Measurements from ENCODE around the gene PDCD1LG2. TPM values are rescaled to one million over a fixed set of nuclear protein-coding genes. Genes with fewer than 3 reads are reported as not detected.

The PDCD1LG2 gene
- total RNA-seq, 1 experiment from 2014 or later = not detected

DNA sequence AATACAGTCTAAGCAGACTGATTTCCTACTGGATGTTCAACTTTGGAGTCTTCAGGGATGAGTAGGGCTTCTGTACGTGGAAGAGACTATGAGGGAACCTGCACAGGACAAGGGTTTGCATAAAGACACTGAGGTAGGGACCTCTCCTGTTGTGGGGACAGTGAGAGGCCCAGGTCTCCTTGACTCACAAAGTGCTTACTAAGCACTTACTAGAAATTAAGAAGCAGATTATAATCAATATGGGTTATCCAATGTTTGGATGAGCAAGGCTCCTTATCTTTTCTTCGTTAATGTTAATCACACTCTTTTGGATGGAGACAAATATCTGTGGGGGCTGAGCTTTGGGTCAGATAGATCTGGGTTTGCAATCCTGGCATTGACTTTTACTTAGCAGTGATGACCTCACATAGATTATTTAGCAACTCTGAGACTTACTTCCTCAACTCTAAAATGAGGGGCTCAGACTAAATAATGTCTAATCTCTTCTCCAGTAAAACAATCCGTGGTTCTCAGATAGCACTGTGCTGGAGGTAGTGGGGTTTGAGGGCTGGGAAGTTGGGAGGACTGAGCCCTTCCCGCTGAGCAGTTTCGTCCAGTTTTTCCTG, 45.9 kb downstream of the PDCD1LG2 start:
- DNase-seq (ENCODE audit: low read depth, low spot score) (no peak), ATAC-seq (no peak)
- POLR2A ChIA-PET = no interaction called here
- TF ChIP-seq, protein P1, sequence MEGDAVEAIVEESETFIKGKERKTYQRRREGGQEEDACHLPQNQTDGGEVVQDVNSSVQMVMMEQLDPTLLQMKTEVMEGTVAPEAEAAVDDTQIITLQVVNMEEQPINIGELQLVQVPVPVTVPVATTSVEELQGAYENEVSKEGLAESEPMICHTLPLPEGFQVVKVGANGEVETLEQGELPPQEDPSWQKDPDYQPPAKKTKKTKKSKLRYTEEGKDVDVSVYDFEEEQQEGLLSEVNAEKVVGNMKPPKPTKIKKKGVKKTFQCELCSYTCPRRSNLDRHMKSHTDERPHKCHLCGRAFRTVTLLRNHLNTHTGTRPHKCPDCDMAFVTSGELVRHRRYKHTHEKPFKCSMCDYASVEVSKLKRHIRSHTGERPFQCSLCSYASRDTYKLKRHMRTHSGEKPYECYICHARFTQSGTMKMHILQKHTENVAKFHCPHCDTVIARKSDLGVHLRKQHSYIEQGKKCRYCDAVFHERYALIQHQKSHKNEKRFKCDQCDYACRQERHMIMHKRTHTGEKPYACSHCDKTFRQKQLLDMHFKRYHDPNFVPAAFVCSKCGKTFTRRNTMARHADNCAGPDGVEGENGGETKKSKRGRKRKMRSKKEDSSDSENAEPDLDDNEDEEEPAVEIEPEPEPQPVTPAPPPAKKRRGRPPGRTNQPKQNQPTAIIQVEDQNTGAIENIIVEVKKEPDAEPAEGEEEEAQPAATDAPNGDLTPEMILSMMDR (IDR thresholded peaks at IDR 0.05) = no peak
- no peak overlapping the region for H3K27ac ChIP-seq (ENCODE audit: low read length)
- H3K4me1 ChIP-seq (ENCODE audit: control insufficient read depth, insufficient read depth, low read length) = no peaks in the 10 kb centered on the region
- CTCF ChIA-PET = no interaction called here
- no peaks in the 10 kb centered on the region for H3K36me3 ChIP-seq (ENCODE audit: control insufficient read depth, insufficient read depth, low read length)
- no peaks in the 10 kb centered on the region for H3K9me3 ChIP-seq (ENCODE audit: control insufficient read depth, insufficient read depth, low read depth, low read length)
- no peaks in the 10 kb centered on the region for H3K27me3 ChIP-seq (ENCODE audit: control insufficient read depth, insufficient read depth, low read length)
- BruUV-seq (replicated peaks) = no TSS peak
- in situ Hi-C loops (cut with HindIII; ENCODE audit: low pct_unique_long_range_greater_than_20kb, low sequenced_read_pairs) (no loop called here), intact Hi-C loops (cut with micrococcal nuclease; ENCODE audit: unreplicated experiment) (no loop called here)
- H3K4me3 ChIP-seq (ENCODE audit: low read depth in 2 of 2, low read length in 2 of 2) = no peak overlapping the region

DNA sequence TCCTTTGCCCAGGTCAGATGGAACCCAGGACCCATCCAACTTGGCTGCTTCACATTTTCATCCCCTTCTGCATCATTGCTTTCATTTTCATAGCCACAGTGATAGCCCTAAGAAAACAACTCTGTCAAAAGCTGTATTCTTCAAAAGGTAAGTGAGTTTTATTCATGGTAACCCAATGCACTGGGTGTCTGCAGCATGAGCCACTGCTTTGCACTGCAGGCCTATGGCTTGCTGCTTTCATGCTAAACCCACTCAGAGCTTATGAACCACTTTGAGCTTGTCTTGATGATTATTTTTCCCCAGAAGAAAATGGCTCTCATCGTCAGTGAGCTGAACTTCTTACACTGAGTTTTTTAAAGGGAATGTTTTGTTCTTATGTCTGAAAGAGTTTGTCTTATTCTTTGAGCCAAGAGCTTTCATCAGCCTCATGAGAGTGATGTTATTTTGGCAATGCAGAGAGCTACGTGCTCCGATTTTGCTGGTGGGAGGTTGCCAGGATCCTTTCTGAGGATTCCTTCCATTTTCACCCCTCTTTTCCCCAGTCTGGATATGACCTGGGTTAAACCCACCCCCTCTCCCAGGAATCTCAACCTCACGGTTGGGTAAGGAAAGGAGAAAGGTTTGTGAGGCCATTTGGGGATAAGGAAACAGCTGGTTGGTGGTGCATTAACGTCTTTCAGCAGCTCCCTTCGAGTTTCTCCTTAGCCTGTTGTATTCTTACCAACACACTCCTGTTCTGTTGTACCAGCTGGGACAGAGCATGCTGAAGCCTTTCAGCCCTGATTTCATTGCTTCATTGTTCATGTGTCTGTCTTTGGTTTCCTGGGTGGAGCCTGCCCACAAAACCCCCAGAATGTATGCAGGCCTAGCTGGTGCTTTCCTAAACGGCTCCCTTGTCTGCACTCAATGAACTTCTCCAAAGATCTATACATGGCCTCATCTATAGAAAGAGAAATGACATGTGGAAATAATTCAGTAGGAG, 47.6 kb downstream of the PDCD1LG2 start:
- no peak overlapping the region for H3K4me3 ChIP-seq (ENCODE audit: low read depth in 2 of 2, low read length in 2 of 2)
- ATAC-seq (no peak), DNase-seq (ENCODE audit: low read depth, low spot score) (no peak)
- H3K9me3 ChIP-seq (ENCODE audit: control insufficient read depth, insufficient read depth, low read depth, low read length) = no peaks in the 10 kb centered on the region
- CTCF ChIA-PET = no interaction called here
- intact Hi-C loops (cut with micrococcal nuclease; ENCODE audit: unreplicated experiment) (no loop called here), in situ Hi-C loops (cut with HindIII; ENCODE audit: low pct_unique_long_range_greater_than_20kb, low sequenced_read_pairs) (no loop called here)
- no peaks in the 10 kb centered on the region for H3K27me3 ChIP-seq (ENCODE audit: control insufficient read depth, insufficient read depth, low read length)
- no peak overlapping the region for H3K27ac ChIP-seq (ENCODE audit: low read length)
- no TSS peak for BruUV-seq (replicated peaks)
- TF ChIP-seq, protein P1 (IDR thresholded peaks at IDR 0.05) = no peak
- TF ChIP-seq, protein P2, sequence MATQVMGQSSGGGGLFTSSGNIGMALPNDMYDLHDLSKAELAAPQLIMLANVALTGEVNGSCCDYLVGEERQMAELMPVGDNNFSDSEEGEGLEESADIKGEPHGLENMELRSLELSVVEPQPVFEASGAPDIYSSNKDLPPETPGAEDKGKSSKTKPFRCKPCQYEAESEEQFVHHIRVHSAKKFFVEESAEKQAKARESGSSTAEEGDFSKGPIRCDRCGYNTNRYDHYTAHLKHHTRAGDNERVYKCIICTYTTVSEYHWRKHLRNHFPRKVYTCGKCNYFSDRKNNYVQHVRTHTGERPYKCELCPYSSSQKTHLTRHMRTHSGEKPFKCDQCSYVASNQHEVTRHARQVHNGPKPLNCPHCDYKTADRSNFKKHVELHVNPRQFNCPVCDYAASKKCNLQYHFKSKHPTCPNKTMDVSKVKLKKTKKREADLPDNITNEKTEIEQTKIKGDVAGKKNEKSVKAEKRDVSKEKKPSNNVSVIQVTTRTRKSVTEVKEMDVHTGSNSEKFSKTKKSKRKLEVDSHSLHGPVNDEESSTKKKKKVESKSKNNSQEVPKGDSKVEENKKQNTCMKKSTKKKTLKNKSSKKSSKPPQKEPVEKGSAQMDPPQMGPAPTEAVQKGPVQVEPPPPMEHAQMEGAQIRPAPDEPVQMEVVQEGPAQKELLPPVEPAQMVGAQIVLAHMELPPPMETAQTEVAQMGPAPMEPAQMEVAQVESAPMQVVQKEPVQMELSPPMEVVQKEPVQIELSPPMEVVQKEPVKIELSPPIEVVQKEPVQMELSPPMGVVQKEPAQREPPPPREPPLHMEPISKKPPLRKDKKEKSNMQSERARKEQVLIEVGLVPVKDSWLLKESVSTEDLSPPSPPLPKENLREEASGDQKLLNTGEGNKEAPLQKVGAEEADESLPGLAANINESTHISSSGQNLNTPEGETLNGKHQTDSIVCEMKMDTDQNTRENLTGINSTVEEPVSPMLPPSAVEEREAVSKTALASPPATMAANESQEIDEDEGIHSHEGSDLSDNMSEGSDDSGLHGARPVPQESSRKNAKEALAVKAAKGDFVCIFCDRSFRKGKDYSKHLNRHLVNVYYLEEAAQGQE (IDR thresholded peaks at IDR 0.05; ENCODE audit: insufficient read depth in 1 of 2, low read depth in 2 of 2, low read length in 1 of 2) = no peak
- POLR2A ChIA-PET = no interaction called here
- H3K36me3 ChIP-seq (ENCODE audit: control insufficient read depth, insufficient read depth, low read length) = no peaks in the 10 kb centered on the region
- H3K4me1 ChIP-seq (ENCODE audit: control insufficient read depth, insufficient read depth, low read length) = no peaks in the 10 kb centered on the region

Measured in Panc1 (cell line).